OCI-LY7 (cell line): ENCODE results near the gene BCL10. TPM values are rescaled to one million over a fixed set of nuclear protein-coding genes. Genes with fewer than 3 reads are reported as not detected.

Experiments used
- BruUV-seq: library from RNA; stranded (reverse); fragments of 400-500 nt; replicated peaks from 2 replicates; lab custom pipeline; 2021; lab: Mats Ljungman, UMichigan
- CTCF ChIA-PET: fragments of 300-600 bp; sonication (Branson Sonifier 250); formaldehyde crosslinking; loops from one replicate; lab custom pipeline; 2022; ENCODE audit warnings: antibody characterized with exemption; ENCODE audit not compliant: unreplicated experiment; lab: Charles Lee
- POLR2A ChIA-PET: fragments of 300-600 bp; sonication (Branson Sonifier 250); formaldehyde crosslinking; loops from one replicate; lab custom pipeline; 2022; ENCODE audit warnings: antibody characterized with exemption; lab: Charles Lee
- DNase-seq: peaks from one replicate; pipeline ENCODE4 v3.0.0-alpha.2; 2015; ENCODE audit warnings: low spot score
- H2AFZ ChIP-seq: fragments of 200-600 bp; sonication (generic), shearing (Covaris generic); 2 replicates; pipeline ENCODE4 v1.6.1; 2014; ENCODE audit warnings: mild to moderate bottlenecking, antibody characterized with exemption, low read length, moderate library complexity
- H3K27ac ChIP-seq: fragments of 200-600 bp; sonication (generic); 2 replicates; pipeline ENCODE4 v1.5.1; 2014; ENCODE audit warnings: mixed run types, low read depth, mild to moderate bottlenecking, moderate library complexity, low read length, inconsistent platforms; ENCODE audit not compliant: poor library complexity, severe bottlenecking
- H3K36me3 ChIP-seq: fragments of 200-600 bp; sonication (generic); 2 replicates; pipeline ENCODE4 v1.6.1; 2014; ENCODE audit warnings: mild to moderate bottlenecking, antibody characterized with exemption, low read length, moderate library complexity, mixed read lengths; ENCODE audit not compliant: insufficient read depth
- H3K4me1 ChIP-seq: fragments of 200-600 bp; sonication (generic); 2 replicates; pipeline ENCODE4 v1.5.1; 2014; ENCODE audit warnings: mild to moderate bottlenecking, low read length; ENCODE audit not compliant: insufficient read depth, poor library complexity, severe bottlenecking
- H3K4me2 ChIP-seq: fragments of 200-600 bp; sonication (generic); 2 replicates; pipeline ENCODE4 v1.6.1; 2014; ENCODE audit warnings: mild to moderate bottlenecking, low read length
- H3K4me3 ChIP-seq: fragments of 200-600 bp; sonication (generic); 2 replicates; pipeline ENCODE4 v1.5.1; 2014; ENCODE audit warnings: mild to moderate bottlenecking, low read depth, low read length; ENCODE audit not compliant: poor library complexity, severe bottlenecking
- H3K79me2 ChIP-seq: fragments of 200-600 bp; sonication (generic); 2 replicates; pipeline ENCODE4 v1.6.1; 2016; ENCODE audit warnings: low read depth, mild to moderate bottlenecking, low read length, moderate library complexity, mixed read lengths; ENCODE audit not compliant: insufficient read depth
- H3K9me2 ChIP-seq: fragments of 200-600 bp; sonication (generic); 2 replicates; pipeline ENCODE4 v1.6.1; 2016; ENCODE audit warnings: mild to moderate bottlenecking, low read length, mixed read lengths; ENCODE audit not compliant: insufficient read depth
- H3K9me3 ChIP-seq: fragments of 200-600 bp; sonication (generic); 2 replicates; pipeline ENCODE4 v1.6.1; 2014; ENCODE audit warnings: mild to moderate bottlenecking, mixed run types, low read length, mixed read lengths
- H4K20me1 ChIP-seq: fragments of 200-600 bp; sonication (generic); 2 replicates; pipeline ENCODE4 v1.6.1; 2014; ENCODE audit warnings: mild to moderate bottlenecking, antibody characterized with exemption, low read length, moderate library complexity, mixed read lengths; ENCODE audit not compliant: insufficient read depth
- EZH2phosphoT487 ChIP-seq: fragments of 200-600 bp; sonication (generic); IDR thresholded peaks from 2 replicates; pipeline ENCODE4 v1.6.1; 2018; ENCODE audit warnings: low read depth, borderline replicate concordance, mild to moderate bottlenecking, mixed run types, antibody characterized with exemption, low read length, moderate library complexity, mixed read lengths
- intact Hi-C: fragments of 100-400 bp; cut with micrococcal nuclease; formaldehyde crosslinking; loops from one replicate; pipeline ENCODE4 v1.10.0; 2022; ENCODE audit not compliant: unreplicated experiment
- total RNA-seq, 2 experiments: library from RNA; depleted of rRNA in 1 of 2; stranded (reverse); fragments of >200 nt in 1 of 2; shearing (Covaris generic) in 1 of 2; gene quantifications; 2 replicates each; pipeline ENCODE4 v1.2.3, GENCODE V29; 2014 to 2022
- TF ChIP-seq, protein P1 (sequence below): fragments of 200-600 bp; sonication (generic); conservative IDR thresholded peaks from 2 replicates; pipeline ENCODE4 v1.5.1; 2014; ENCODE audit warnings: mild to moderate bottlenecking, antibody characterized with exemption, low read length, moderate library complexity, mixed read lengths

Gene BCL10
- total RNA-seq, 2 experiments from 2014 or later = 17.4 to 29.0 TPM

DNA sequence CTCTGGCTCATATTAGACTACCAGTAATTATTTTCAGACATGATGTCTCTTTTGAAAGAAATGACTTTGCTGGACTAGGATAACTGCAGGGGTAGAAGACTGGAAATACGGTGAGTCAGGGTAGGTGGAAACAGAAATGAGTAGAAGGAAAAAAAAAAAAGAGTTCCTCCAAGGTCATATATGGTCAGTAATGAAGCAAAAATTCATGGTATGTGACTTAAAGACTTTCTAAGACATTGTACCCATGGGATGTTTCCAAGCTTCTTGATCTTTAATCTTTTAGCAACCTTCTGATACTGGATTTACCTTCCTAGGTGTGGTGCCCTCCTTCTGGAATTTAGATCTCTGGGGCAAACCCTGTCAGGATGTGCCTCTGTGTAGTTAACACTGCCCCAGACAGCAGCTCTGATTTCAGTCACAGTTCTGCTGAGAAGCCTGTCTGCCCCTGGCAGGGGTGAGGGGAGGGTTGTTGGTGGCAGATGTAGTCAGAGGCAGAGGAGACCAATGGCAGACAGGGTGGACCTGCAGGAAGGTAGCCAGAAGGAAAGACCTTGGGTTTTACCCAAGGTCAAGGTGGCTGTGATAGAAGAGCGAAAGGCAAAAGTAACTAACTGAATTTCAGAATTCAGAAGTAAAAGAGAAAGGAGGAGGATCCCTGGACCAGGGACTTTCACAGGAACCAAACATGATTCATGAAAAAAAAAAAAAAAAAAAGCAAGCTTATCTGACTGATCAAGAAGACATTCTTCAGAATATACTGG is 44.1 kb upstream of the BCL10 start:
- Histone ChIP-seq H3K9me3 (no peaks in the 10 kb centered on the region), H3K36me3 (no peaks in the 10 kb centered on the region), H3K9me2 (no peaks in the 10 kb centered on the region), H4K20me1 (no peaks in the 10 kb centered on the region), H3K4me1 (no peaks in the 10 kb centered on the region), H2AFZ (no peak overlapping the region), H3K4me3 (no peak overlapping the region), H3K27ac (no peak overlapping the region), H3K4me2 (no peak overlapping the region), H3K79me2 (no peaks in the 10 kb centered on the region)
- BruUV-seq = no TSS peak
- ChIA-PET POLR2A (interaction anchor here (0.6 to 0.7 kb wide), 4 partner anchors 36 to 1550 kb away, joined by 3 to 6 read pairs (median 4); no protein-coding TSS in a partner anchor), CTCF (no interaction called here)
- DNase-seq = no peak
- TF ChIP-seq, protein P1, sequence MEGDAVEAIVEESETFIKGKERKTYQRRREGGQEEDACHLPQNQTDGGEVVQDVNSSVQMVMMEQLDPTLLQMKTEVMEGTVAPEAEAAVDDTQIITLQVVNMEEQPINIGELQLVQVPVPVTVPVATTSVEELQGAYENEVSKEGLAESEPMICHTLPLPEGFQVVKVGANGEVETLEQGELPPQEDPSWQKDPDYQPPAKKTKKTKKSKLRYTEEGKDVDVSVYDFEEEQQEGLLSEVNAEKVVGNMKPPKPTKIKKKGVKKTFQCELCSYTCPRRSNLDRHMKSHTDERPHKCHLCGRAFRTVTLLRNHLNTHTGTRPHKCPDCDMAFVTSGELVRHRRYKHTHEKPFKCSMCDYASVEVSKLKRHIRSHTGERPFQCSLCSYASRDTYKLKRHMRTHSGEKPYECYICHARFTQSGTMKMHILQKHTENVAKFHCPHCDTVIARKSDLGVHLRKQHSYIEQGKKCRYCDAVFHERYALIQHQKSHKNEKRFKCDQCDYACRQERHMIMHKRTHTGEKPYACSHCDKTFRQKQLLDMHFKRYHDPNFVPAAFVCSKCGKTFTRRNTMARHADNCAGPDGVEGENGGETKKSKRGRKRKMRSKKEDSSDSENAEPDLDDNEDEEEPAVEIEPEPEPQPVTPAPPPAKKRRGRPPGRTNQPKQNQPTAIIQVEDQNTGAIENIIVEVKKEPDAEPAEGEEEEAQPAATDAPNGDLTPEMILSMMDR = no peak
- no peak for TF ChIP-seq EZH2phosphoT487
- intact Hi-C loops = no loop called here

- H3K4me2 ChIP-seq = no peak overlapping the region
Measured at GRCh38 chr1:85319931-85320330, 43.5 kb upstream of the BCL10 start.

More at GRCh38 chr1:85319931-85320330, 43.5 kb upstream of the BCL10 start:
- no peaks in the 10 kb centered on the region for H3K9me3 ChIP-seq
- H3K36me3 ChIP-seq = no peaks in the 10 kb centered on the region
- DNase-seq = no peak
- no peak overlapping the region for H2AFZ ChIP-seq
- no peak overlapping the region for H3K4me3 ChIP-seq
- CTCF ChIA-PET = no interaction called here
- H3K4me1 ChIP-seq = no peaks in the 10 kb centered on the region
- TF ChIP-seq EZH2phosphoT487 = no peak
- TF ChIP-seq, protein P1 = no peak
- no peak overlapping the region for H3K27ac ChIP-seq
- no peaks in the 10 kb centered on the region for H3K79me2 ChIP-seq
- no peaks in the 10 kb centered on the region for H4K20me1 ChIP-seq
- intact Hi-C loops = no loop called here
- BruUV-seq = no TSS peak
- POLR2A ChIA-PET = no interaction called here
- no peaks in the 10 kb centered on the region for H3K9me2 ChIP-seq
